Spinal cord (tissue), 10 donors: ENCODE results near the gene RXRA. TPM values are rescaled to one million over a fixed set of nuclear protein-coding genes. Genes with fewer than 3 reads are reported as not detected.

Source experiments
- DNase-seq, 6 donors: peaks; one replicate each; pipeline versions ENCODE4 v3.0.0 to v3.0.0-alpha.2; 2013 to 2015; ENCODE audit warnings: low spot score in 6 of 6, low read depth in 4 of 6
- H3K27ac ChIP-seq: one replicate; pipeline ENCODE4 v1.5.1; 2013; ENCODE audit warnings: low read depth, low read length, control low read depth
- H3K27me3 ChIP-seq: one replicate; pipeline ENCODE4 v1.6.1; 2013; ENCODE audit warnings: low read length; ENCODE audit not compliant: control insufficient read depth, insufficient read depth
- H3K36me3 ChIP-seq: one replicate; pipeline ENCODE4 v1.6.1; 2013; ENCODE audit warnings: low read length; ENCODE audit not compliant: control insufficient read depth, insufficient read depth
- H3K4me1 ChIP-seq: one replicate; pipeline ENCODE4 v1.6.1; 2013; ENCODE audit warnings: low read length; ENCODE audit not compliant: control insufficient read depth, insufficient read depth
- H3K4me3 ChIP-seq: one replicate; pipeline ENCODE4 v1.5.1; 2013; ENCODE audit warnings: low read depth, low read length, control low read depth
- H3K9me3 ChIP-seq: one replicate; pipeline ENCODE4 v1.6.1; 2013; ENCODE audit warnings: low read length; ENCODE audit not compliant: control insufficient read depth, insufficient read depth
- WGBS: methylation state at CpG from one replicate; pipeline ENCODE4 v1.1.5; 2013; ENCODE audit warnings: missing lambda C conversion rate; ENCODE audit not compliant: insufficient coverage; 5-methylcytosine and 5-hydroxymethylcytosine counted together
- polyA plus RNA-seq, 2 donors: library from polyadenylated mRNA; unstranded; fragments of 120-200 nt; gene quantifications; one replicate each; pipeline ENCODE4 v1.2.1, GENCODE V29; 2013; ENCODE audit not compliant: insufficient read length in 2 of 2
- total RNA-seq, 2 donors: library from RNA; depleted of rRNA in 1 of 2; stranded (reverse); fragments of 120-200 nt in 1 of 2; fragments of >200 nt in 1 of 2; gene quantifications; one replicate each; pipeline versions ENCODE4 v1.2.3 to v1.2.4, GENCODE V29; 2013 to 2014
- donor health status: healthy.

Gene RXRA
- total and polyA plus RNA-seq, 4 donors = 9.4 to 32.3 (median 26.1) TPM

DNA sequence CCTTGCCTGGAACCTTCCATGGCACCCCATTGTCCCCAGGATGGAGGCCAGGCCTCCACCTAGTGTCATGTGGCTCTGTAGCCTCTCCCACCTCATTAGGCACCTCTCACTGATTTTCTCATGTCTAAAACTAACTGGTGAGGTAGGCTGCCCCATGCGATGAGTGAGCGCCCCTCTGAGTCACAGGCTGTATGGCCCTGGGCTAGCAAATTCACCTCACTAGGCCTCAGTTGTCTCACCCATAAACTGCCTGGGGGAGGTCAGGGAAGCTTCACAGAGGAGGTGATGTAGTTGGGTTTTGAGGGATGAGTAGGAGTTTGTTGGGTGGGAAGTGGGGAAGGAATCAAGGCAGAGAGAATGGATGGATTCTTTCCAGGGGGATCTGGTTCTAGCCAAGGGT, 8.8 kb downstream of the RXRA start:
- H3K36me3 ChIP-seq = peaks cover 32% of the 10 kb centered on the region
- no peak overlapping the region for H3K27ac ChIP-seq
- H3K9me3 ChIP-seq = no peaks in the 10 kb centered on the region
- 94% methylated on average over 2 of the region's 2 CpGs for WGBS
- H3K4me3 ChIP-seq = no peak overlapping the region
- H3K4me1 ChIP-seq = peaks cover 90% of the 10 kb centered on the region
- no peaks in the 10 kb centered on the region for H3K27me3 ChIP-seq
- no peak for DNase-seq

DNA sequence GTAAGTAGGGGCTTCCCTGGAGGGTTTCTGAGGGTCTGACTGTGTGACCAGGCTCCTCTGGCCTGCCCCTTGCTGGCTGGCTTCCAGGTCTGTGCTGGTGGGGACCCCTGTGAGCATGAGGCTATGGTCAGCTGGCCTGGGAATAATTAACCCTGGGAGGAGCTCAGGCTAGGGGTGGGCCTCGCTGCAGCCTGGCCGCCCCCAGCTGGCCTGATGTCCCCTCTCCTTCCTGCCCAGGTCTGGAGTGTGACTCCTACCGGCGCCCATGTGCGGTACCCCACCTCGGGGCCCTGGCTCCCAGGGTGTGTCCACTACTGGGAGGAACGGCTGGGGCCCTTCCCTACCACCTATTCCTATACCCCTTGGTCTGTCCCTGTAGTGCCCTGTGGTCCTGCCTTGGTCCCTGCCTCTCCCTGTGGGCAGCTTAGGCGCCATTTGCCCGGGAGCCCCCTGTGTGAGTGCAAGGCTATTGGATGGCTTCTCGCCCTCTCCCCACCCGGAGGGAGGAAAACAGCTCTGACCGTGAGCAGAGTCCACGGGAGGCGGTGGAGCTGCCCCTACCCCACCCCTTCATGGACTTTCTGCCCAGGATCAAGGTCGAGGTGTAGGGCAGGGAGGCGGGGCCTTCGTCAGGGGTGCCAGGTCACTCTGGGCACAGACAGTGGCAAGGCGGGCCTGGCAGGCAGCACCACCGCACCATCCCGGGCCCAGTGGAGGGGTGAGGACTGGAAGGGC, 9.4 kb downstream of the RXRA start:
- Histone ChIP-seq H3K4me1 (peaks cover 90% of the 10 kb centered on the region), H3K36me3 (peaks cover 37% of the 10 kb centered on the region), H3K27ac (no peak overlapping the region), H3K9me3 (no peaks in the 10 kb centered on the region), H3K27me3 (no peaks in the 10 kb centered on the region), H3K4me3 (no peak overlapping the region)
- WGBS = 83% methylated on average over 8 of the region's 20 CpGs
- no peak for DNase-seq

DNA sequence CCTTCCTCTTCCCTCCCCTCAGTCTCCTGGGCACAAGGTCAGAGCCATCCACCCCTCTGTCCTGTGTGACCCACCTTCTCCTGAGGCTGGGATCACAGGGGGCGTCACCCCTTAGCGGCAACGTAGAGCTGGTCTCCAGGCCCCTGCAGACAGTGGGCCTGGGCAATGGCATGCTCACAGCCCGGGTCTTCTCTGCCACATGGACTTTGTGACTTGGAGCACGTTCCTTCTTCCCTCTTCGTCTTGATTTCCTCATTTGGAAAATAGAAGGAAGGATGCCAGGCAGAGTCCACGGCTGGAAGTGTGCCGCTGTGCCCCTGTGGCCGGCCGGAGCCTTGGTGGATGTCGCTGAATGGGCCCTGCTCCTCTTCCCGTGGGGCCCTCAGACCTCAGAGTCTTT, 10.0 kb downstream of the RXRA start:
- WGBS = 88% methylated on average over 9 of the region's 12 CpGs

DNA sequence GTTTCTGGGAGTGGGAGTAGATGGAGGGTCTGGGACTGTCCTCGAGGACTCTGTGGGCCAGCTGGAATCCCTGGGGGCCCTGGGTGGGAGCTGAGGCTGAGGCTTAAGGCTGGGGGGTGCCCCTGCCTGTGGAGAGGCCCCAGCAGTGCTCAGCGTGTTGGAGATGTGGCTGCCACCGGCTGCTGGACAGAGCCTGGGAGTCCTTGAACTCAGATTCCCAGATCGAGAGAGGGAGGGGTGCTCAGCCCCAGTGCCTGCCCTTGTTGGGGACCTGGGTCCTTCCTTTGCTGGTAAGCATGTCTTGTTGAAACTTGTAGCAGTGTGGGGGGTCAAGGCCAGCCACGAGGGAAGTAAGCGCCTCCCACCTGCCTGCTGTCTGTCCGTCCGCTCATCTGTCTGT, 10.7 kb downstream of the RXRA start:
- 88% methylated on average over 8 of the region's 8 CpGs for WGBS
- no peaks in the 10 kb centered on the region for H3K27me3 ChIP-seq
- H3K4me3 ChIP-seq = no peak overlapping the region
- no peak for DNase-seq
- H3K27ac ChIP-seq = no peak overlapping the region
- peaks cover 49% of the 10 kb centered on the region for H3K36me3 ChIP-seq
- H3K9me3 ChIP-seq = no peaks in the 10 kb centered on the region
- peaks cover 90% of the 10 kb centered on the region for H3K4me1 ChIP-seq

More for the DNA sequence above, 10.0 kb downstream of the RXRA start:
- no peak overlapping the region for H3K4me3 ChIP-seq
- no peak for DNase-seq
- H3K27me3 ChIP-seq = no peaks in the 10 kb centered on the region
- peaks cover 42% of the 10 kb centered on the region for H3K36me3 ChIP-seq
- H3K27ac ChIP-seq = no peak overlapping the region
- peaks cover 90% of the 10 kb centered on the region for H3K4me1 ChIP-seq
- H3K9me3 ChIP-seq = no peaks in the 10 kb centered on the region

DNA sequence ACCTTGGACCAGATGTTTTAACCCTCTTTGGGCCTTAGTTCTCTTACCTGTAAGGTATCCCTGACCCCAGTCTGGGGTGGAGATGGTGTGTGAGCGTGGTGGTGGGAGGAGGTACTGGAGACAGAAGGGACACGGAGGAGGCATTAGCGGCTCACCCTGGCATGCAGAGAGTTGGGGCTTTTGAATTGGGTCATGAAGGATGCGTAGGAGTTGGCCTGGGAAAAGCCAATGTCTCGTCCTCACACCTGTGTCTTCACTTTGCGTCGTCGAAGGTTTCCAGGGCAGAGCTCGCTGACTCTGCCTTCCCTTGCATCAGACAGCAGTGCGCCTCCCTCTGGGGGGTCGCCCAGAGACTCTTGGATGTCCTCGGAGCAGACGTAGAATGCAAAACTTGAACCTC, 11.2 kb downstream of the RXRA start:
- DNase-seq = no peak
- Histone ChIP-seq H3K27me3 (no peaks in the 10 kb centered on the region), H3K4me1 (peaks cover 90% of the 10 kb centered on the region), H3K36me3 (peaks cover 49% of the 10 kb centered on the region), H3K4me3 (no peak overlapping the region), H3K27ac (no peak overlapping the region), H3K9me3 (no peaks in the 10 kb centered on the region)
- WGBS = 96% methylated on average over 10 of the region's 13 CpGs

DNA sequence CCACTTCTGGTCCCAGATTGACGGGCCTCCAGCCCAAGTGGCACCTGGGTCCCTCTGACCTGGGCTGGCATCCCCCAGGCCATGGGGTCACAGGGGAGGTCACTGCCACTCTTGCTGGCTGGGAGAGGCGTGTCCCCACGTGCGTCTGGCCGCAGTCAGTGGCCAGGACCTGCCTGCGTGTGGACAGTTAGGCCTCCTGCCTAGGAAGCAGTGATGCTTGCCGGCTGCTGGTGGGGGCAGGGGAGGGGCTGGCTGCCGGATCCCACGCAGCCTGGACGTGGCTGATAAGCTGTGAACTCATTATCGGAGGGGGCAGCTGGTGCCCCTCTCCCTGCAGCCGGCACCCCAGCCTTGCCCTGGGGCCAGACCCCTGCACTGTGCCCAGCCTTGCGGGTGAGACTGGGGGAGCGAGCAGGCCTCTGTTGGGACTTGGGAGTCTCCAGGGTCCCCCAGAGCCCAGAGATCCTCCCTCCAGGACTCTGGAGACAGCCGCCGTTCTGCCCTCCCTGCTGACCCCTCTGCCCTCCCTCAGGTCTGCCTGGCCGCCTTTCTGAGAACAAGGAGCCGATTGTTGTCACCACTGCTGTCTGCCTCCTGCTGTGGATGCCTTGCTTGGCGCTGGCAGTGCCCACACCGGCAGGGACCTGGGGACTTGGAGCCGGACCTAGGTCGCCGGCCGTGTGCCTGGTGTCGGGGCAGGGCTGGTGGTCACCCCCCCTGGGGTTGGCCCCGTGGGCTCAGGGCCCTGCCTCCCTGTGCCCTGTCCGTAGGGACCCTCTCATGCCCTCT, 12.3 kb downstream of the RXRA start:
- peak in 1 of 6 donors; percentile 50 for DNase-seq
- no peaks in the 10 kb centered on the region for H3K9me3 ChIP-seq
- H3K27ac ChIP-seq = no peak overlapping the region
- H3K4me3 ChIP-seq = no peak overlapping the region
- peaks cover 50% of the 10 kb centered on the region for H3K36me3 ChIP-seq
- 31% methylated on average over 27 of the region's 27 CpGs for WGBS
- H3K27me3 ChIP-seq = no peaks in the 10 kb centered on the region
- H3K4me1 ChIP-seq = peaks cover 90% of the 10 kb centered on the region

DNA sequence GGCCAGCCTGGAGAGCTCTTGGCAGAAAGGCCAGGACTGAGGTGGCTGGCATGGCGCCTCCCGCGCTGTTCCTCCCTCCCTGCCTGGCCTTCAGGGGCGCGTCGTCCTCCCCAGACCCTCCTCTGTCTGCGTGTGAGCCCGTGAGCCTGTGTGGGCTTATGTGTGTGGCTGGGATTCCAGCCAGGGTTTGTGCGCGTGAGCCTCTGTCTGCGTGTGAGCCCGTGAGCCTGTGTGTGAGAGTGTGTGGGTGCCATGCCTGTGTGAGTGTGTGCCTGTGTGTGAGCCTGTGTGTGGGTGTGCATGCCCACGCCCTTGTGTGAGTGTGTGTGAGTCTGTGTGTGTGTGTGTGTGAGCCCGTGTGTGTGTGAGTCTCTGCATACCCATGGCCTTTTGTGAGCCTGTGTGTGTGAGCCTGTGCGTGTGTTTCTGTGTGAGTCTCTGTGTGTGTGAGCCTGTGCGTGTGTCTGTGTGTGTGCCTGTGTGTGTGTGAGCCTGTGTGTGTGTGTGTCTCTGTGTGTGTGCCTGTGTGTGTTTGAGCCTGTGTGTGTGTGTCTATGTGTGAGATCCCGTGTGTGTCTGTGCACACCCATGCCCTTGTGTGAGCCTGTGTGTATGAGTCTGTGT, 13.0 kb downstream of the RXRA start:
- 47% methylated on average over 15 of the region's 17 CpGs for WGBS
- H3K9me3 ChIP-seq = no peaks in the 10 kb centered on the region
- no peak overlapping the region for H3K27ac ChIP-seq
- H3K4me1 ChIP-seq = peaks cover 90% of the 10 kb centered on the region
- no peak overlapping the region for H3K4me3 ChIP-seq
- H3K36me3 ChIP-seq = peaks cover 53% of the 10 kb centered on the region
- H3K27me3 ChIP-seq = no peaks in the 10 kb centered on the region
- DNase-seq = peak in 2 of 6 donors; percentile 56 to 67

DNA sequence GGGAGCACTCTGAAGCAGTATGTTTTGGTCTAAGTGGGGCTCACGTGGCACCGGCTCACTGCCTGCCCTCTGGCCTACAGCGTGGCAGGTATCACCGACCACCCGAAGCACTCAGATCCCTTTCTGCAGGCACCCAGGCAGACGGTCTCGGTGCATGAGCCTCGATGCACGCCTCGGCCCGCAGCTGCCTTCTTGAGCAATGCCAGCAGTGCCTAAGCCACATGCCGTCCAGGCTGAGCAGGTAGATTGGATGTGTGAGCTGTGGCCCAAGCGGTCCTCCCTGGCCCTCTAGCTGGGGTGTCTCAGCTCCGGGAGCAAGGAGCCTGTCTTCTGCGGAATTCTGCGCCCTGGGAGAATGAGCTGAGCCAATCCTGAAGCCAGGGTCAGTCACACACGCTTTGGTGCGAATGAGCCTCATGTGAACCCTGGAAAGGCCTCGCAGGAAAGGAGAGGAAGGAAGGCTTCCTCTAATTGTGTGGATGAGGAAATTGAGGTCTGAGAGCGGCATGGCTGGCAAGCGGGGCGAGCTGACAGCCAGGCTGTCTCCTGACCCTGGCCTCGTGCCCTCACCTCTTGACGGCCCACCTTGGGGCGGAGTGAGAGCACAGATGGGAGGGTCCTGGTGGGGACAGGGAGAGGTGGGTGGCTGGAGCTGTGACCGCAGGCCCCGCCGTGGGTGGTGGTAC, 14.4 kb downstream of the RXRA start:
- peaks cover 98% of the 10 kb centered on the region for H3K4me1 ChIP-seq
- no peak overlapping the region for H3K27ac ChIP-seq

DNA sequence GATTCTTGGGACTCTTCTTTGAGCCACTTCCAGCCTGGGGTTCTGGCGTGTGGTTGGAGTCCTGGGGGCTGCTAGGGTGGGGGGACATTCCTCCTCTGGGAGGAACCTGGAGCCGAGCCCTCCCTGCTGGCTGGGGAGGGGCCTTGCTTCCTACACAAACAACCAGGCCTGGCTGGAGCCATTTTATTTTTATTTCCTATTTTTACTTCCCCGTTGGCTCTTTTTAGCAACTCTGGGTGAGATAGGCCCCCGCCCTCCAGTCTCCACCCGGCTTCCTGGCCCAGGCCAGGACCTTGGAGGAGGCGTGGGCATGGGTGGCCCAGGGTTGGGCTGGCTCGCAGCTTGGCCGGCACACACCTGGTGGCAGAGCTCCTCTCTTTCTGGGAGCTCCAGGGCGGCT, 15.1 kb downstream of the RXRA start:
- H3K36me3 ChIP-seq = peaks cover 46% of the 10 kb centered on the region
- H3K4me3 ChIP-seq = no peak overlapping the region
- WGBS = 68% methylated on average over 7 of the region's 9 CpGs
- peak in 1 of 6 donors; percentile 40 for DNase-seq
- no peak overlapping the region for H3K27ac ChIP-seq
- no peaks in the 10 kb centered on the region for H3K9me3 ChIP-seq
- H3K27me3 ChIP-seq = no peaks in the 10 kb centered on the region
- peaks cover 98% of the 10 kb centered on the region for H3K4me1 ChIP-seq

More for the DNA sequence above, 14.4 kb downstream of the RXRA start:
- H3K4me3 ChIP-seq = no peak overlapping the region
- H3K9me3 ChIP-seq = no peaks in the 10 kb centered on the region
- no peak for DNase-seq
- no peaks in the 10 kb centered on the region for H3K27me3 ChIP-seq
- H3K36me3 ChIP-seq = peaks cover 52% of the 10 kb centered on the region
- WGBS = 89% methylated on average over 28 of the region's 28 CpGs
